Uterus (tissue), 2 donors: ENCODE measurements around the gene BSN.

ENCODE experiments used
- CTCF ChIP-seq, 4 experiments: fragments of 200-600 bp in 2 of 4; fragments of 450-650 bp in 2 of 4; sonication (generic) in 2 of 4; IDR thresholded peaks; one replicate each; pipeline ENCODE4 v1.5.1; 2016 to 2019; ENCODE audit warnings: antibody characterized with exemption in 4 of 4, mild to moderate bottlenecking in 2 of 4, moderate library complexity in 1 of 4
- POLR2A ChIP-seq, 2 donors: fragments of 450-650 bp; IDR thresholded peaks; one replicate each; pipeline ENCODE4 v1.6.1; 2016; ENCODE audit warnings: antibody characterized with exemption in 2 of 2, mild to moderate bottlenecking in 1 of 2, moderate library complexity in 1 of 2

- TF ChIP-seq CTCF (IDR thresholded peaks at IDR 0.05) (no peak), POLR2A (IDR thresholded peaks at IDR 0.05) (no peak)
Observed at GRCh38 chr3:49652903-49653415, 98.7 kb downstream of the BSN start.
